HG03060 (cell line): ENCODE measurements around the gene NT5C3B.
"Not testable (repeated sequence)": the region's sequence is repeated elsewhere in the genome, so short reads cannot be mapped to it uniquely, and the experiment has no call there.

Experiments
- ATAC-seq: cut with Tn5 transposase; IDR thresholded peaks from one replicate; pipeline ENCODE4 v1.9.1; 2021; ENCODE audit warnings: low read depth, moderate number of reproducible peaks; ENCODE audit not compliant: unreplicated experiment

The NT5C3B gene

GRCh38 chr17:41835800-41836549 lies at the start of gene NT5C3B:
TSS of gene NT5C3B (minus strand) at chr17:41836232. CDS start at chr17:41836193, 39 bp downstream.
- no peak for ATAC-seq

GRCh38 chr17:41885733-41886132 lies 49.7 kb upstream of the NT5C3B start:
- ATAC-seq = no peak

- ATAC-seq = no peak
Measured at GRCh38 chr17:41882756-41883155, 46.7 kb upstream of the NT5C3B start.

GRCh38 chr17:41880130-41880529 lies 44.1 kb upstream of the NT5C3B start:
- ATAC-seq = no peak

- not testable (repeated sequence) for ATAC-seq
Measured at GRCh38 chr17:41874293-41874670, 38.2 kb upstream of the NT5C3B start.

GRCh38 chr17:41873559-41874292 lies 37.7 kb upstream of the NT5C3B start:
- no peak for ATAC-seq

GRCh38 chr17:41871789-41872188 lies 35.8 kb upstream of the NT5C3B start:
- ATAC-seq = no peak

- no peak for ATAC-seq
Measured at GRCh38 chr17:41870627-41871026, 34.6 kb upstream of the NT5C3B start.

GRCh38 chr17:41870097-41870496 lies 34.1 kb upstream of the NT5C3B start:
- ATAC-seq = no peak

GRCh38 chr17:41869426-41869825 lies 33.4 kb upstream of the NT5C3B start:
- ATAC-seq = no peak

- no peak for ATAC-seq
Measured at GRCh38 chr17:41868568-41868967, 32.5 kb upstream of the NT5C3B start.

- ATAC-seq = no peak
Measured at GRCh38 chr17:41865596-41865893, 29.5 kb upstream of the NT5C3B start.

GRCh38 chr17:41864836-41865595 lies 29.0 kb upstream of the NT5C3B start, which contains the start of gene KLHL11:
TSS of gene KLHL11 (minus strand) at chr17:41865423. CDS start at chr17:41865370, 53 bp downstream.
- peak; percentile 53 for ATAC-seq

GRCh38 chr17:41864498-41864835 lies 28.4 kb upstream of the NT5C3B start:
- peak; percentile 20 for ATAC-seq

GRCh38 chr17:41863074-41863848 lies 27.2 kb upstream of the NT5C3B start:
- no peak for ATAC-seq

- no peak for ATAC-seq
Measured at GRCh38 chr17:41860254-41860931, 24.4 kb upstream of the NT5C3B start.

GRCh38 chr17:41851382-41851781 lies 15.3 kb upstream of the NT5C3B start:
- not testable (repeated sequence) for ATAC-seq

GRCh38 chr17:41849251-41849990 lies 13.4 kb upstream of the NT5C3B start:
- no peak for ATAC-seq

GRCh38 chr17:41848788-41849187 lies 12.8 kb upstream of the NT5C3B start:
- ATAC-seq = no peak
